ENCODE results near the gene CETN1. TPM values are rescaled to one million over a fixed set of nuclear protein-coding genes. Genes with fewer than 3 reads are reported as not detected.

CETN1 gene
- polyA plus RNA-seq (ENCODE audit: low read depth in 6 of 6) = not detected

DNA sequence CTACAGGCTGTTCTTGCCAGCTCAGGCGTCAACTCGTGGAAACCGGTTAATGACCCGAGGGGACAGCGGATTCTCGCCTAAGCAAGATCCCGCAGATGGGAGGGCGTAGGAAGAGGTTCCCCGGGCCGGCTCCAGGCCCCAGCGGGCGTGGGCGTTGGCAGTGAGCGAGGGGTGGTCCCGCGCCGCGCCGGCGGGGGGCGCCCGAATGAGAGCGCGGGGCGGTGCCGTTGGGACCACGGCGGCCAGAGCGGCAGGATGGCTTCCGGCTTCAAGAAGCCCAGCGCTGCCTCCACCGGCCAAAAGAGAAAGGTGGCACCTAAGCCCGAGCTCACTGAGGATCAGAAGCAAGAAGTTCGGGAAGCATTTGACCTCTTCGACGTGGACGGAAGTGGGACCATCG lies at the start of gene CETN1:
Gene CETN1, plus strand, starts transcription at position 227 of the 400 bp plus-strand sequence. Its CDS starts 29 bp downstream, at position 256.
- DNase-seq (no peak), ATAC-seq (ENCODE audit: low read depth in 2 of 2) (no peak)
- Mint-ChIP-seq H3K4me3 (no peak within 1 kb of the TSS), H3K4me1 (no peaks in the 10 kb centered on the region), H3K27me3 (peaks cover 0 to 25% (median 13%) of the 10 kb centered on the region in 3 donors), H3K9me3 (peaks cover 0 to 10% (median 1%) of the 10 kb centered on the region in 7 donors), H3K36me3 (no peaks in the 10 kb centered on the region), H3K27ac (no peak within 1 kb of the TSS)

- H3K27me3 Mint-ChIP-seq = peaks cover 6 to 13% (median 7%) of the 10 kb centered on the region in 3 donors
- H3K4me3 Mint-ChIP-seq = no peak overlapping the region
- no peak overlapping the region for H3K27ac Mint-ChIP-seq
- H3K36me3 Mint-ChIP-seq = no peaks in the 10 kb centered on the region
- no peak for ATAC-seq (ENCODE audit: low read depth in 2 of 2)
- no peak for DNase-seq
- H3K9me3 Mint-ChIP-seq = peaks cover 0 to 4% (median 2%) of the 10 kb centered on the region in 7 donors
- no peaks in the 10 kb centered on the region for H3K4me1 Mint-ChIP-seq
Measured at GRCh38 chr18:532018-532417, 48.2 kb upstream of the CETN1 start.

- Mint-ChIP-seq H3K36me3 (no peaks in the 10 kb centered on the region), H3K27me3 (peaks cover 6 to 12% (median 7%) of the 10 kb centered on the region in 3 donors), H3K4me1 (no peaks in the 10 kb centered on the region), H3K27ac (no peak overlapping the region), H3K4me3 (no peak overlapping the region), H3K9me3 (peaks cover 0 to 4% (median 2%) of the 10 kb centered on the region in 7 donors)
- ATAC-seq (ENCODE audit: low read depth in 2 of 2) (no peak), DNase-seq (no peak)
Measured at GRCh38 chr18:532632-533031, 47.5 kb upstream of the CETN1 start.

DNA sequence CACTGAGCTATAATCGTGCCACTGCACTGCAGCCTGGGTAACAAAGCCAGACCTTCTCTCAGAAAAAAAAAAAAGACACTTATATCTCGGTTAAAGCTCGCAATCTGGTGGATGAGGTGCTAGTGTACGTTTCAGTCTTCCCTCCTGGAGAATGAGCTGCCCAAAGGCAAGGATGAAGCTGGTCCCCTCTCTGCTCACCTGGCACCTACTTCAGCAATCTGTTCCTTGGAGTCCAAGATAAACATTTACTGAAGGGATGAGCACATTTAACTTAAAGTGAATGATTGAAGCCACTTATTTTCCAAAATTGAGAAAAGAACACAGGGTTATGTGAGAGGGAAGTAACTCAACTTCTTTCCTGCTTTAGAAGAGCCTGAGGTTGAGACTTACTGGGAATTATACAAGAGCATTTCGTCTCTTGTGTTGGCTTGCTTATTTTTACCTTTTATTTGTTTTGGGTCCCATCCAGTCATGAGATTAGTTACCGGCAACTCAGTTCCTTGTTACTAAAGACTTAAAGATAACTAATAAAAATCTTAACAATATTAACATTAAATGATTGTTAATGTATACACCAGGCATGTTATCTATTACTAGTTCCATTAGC lies 46.1 kb upstream of the CETN1 start:
- no peak for DNase-seq
- Mint-ChIP-seq H3K4me3 (no peak overlapping the region), H3K36me3 (no peaks in the 10 kb centered on the region)

DNA sequence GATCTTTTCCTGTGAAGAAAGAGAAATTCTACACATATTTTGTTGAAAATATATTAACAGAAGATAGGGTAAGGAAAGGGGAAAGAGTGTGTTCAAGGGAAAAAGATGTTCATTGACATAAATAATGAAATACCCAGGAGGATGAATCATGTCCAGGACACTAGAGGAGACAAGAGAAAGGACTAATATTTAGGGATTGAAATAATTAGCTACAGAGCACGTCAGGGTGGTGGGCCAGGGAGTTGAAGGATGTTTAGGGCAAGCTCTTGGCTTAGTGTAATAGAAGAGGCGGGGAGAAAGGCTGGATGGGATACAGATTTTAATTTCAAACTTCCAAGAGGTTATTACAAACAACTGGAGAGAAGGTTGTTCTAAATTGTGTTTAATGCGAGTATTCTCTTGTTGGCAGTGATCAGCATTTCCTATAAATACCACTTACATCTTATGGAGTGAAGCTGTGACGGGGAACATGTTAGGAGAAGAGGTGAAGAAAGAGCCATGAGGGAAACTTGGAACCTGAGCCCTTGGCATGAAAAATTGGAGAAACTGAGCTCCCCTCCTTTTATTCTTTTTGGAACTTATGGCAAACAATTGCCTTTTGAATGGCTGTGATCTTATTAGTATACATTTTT lies 36.6 kb upstream of the CETN1 start:
- no peaks in the 10 kb centered on the region for H3K27me3 Mint-ChIP-seq
- DNase-seq = no peak
- peak overlapping the region in 1 of 8 donors; percentile 1 for H3K4me3 Mint-ChIP-seq
- H3K27ac Mint-ChIP-seq = no peak overlapping the region
- H3K9me3 Mint-ChIP-seq = peaks cover 0 to 7% (median 0%) of the 10 kb centered on the region in 7 donors
- no peak for ATAC-seq (ENCODE audit: low read depth in 2 of 2)
- H3K36me3 Mint-ChIP-seq = no peaks in the 10 kb centered on the region
- H3K4me1 Mint-ChIP-seq = no peaks in the 10 kb centered on the region

More for the DNA sequence above, 46.1 kb upstream of the CETN1 start:
- Mint-ChIP-seq H3K27me3 (peaks cover 5 to 7% (median 6%) of the 10 kb centered on the region in 3 donors), H3K9me3 (peaks cover 0 to 4% (median 2%) of the 10 kb centered on the region in 7 donors), H3K27ac (no peak overlapping the region), H3K4me1 (no peaks in the 10 kb centered on the region)
- ATAC-seq (ENCODE audit: low read depth in 2 of 2) = no peak

DNA sequence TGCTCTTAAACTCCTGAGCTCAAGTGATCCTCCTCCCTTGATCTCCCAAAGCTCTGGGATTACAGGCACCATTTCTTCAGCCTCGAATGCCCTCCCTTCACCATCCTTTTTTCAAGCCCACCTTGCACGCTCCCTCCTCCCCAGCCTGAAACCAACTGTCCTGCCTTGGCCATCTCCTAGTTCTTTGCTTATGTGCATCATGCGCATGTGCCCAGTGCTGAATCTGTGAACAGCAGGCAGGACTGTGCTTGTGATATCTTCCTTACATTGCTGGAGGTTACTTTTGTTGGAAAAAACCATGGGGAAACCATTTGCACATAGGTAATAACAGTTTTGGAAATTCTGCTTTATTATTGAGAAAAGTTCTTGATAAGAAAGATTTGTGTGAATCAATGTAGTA lies 30.2 kb upstream of the CETN1 start:
- no peaks in the 10 kb centered on the region for H3K36me3 Mint-ChIP-seq
- H3K27me3 Mint-ChIP-seq = peaks cover 0 to 4% (median 0%) of the 10 kb centered on the region in 3 donors
- no peaks in the 10 kb centered on the region for H3K4me1 Mint-ChIP-seq
- H3K27ac Mint-ChIP-seq = no peak overlapping the region
- ATAC-seq (ENCODE audit: low read depth in 2 of 2) = no peak
- peaks cover 0 to 11% (median 0%) of the 10 kb centered on the region in 7 donors for H3K9me3 Mint-ChIP-seq
- no peak for DNase-seq
- H3K4me3 Mint-ChIP-seq = peak overlapping the region in 1 of 8 donors; percentile 64

- no peak for ATAC-seq (ENCODE audit: low read depth in 2 of 2)
- Mint-ChIP-seq H3K9me3 (peaks cover 0 to 11% (median 0%) of the 10 kb centered on the region in 7 donors), H3K27me3 (peaks cover 0 to 5% (median 4%) of the 10 kb centered on the region in 3 donors), H3K4me1 (no peaks in the 10 kb centered on the region), H3K4me3 (no peak overlapping the region), H3K27ac (peak overlapping the region in 1 of 6 donors; percentile 64), H3K36me3 (no peaks in the 10 kb centered on the region)
- no peak for DNase-seq
Measured at GRCh38 chr18:551404-552061, 28.6 kb upstream of the CETN1 start.

GRCh38 chr18:555705-556457 lies 24.3 kb upstream of the CETN1 start:
- no peak for ATAC-seq (ENCODE audit: low read depth in 2 of 2)
- no peak overlapping the region for H3K27ac Mint-ChIP-seq
- H3K27me3 Mint-ChIP-seq = peaks cover 0 to 5% (median 4%) of the 10 kb centered on the region in 3 donors

GRCh38 chr18:564708-565561 lies 15.2 kb upstream of the CETN1 start:
- H3K4me1 Mint-ChIP-seq = no peaks in the 10 kb centered on the region
- DNase-seq (no peak), ATAC-seq (ENCODE audit: low read depth in 2 of 2) (no peak)
- H3K4me3 Mint-ChIP-seq = no peak overlapping the region
- H3K36me3 Mint-ChIP-seq = no peaks in the 10 kb centered on the region
- no peaks in the 10 kb centered on the region for H3K9me3 Mint-ChIP-seq
- peaks cover 0 to 16% (median 6%) of the 10 kb centered on the region in 3 donors for H3K27me3 Mint-ChIP-seq
- no peak overlapping the region for H3K27ac Mint-ChIP-seq

More at GRCh38 chr18:555705-556457, 24.3 kb upstream of the CETN1 start:
- H3K4me3 Mint-ChIP-seq = no peak overlapping the region
- H3K4me1 Mint-ChIP-seq = no peaks in the 10 kb centered on the region
- no peaks in the 10 kb centered on the region for H3K36me3 Mint-ChIP-seq
- H3K9me3 Mint-ChIP-seq = peaks cover 0 to 2% (median 0%) of the 10 kb centered on the region in 7 donors
- DNase-seq = no peak

DNA sequence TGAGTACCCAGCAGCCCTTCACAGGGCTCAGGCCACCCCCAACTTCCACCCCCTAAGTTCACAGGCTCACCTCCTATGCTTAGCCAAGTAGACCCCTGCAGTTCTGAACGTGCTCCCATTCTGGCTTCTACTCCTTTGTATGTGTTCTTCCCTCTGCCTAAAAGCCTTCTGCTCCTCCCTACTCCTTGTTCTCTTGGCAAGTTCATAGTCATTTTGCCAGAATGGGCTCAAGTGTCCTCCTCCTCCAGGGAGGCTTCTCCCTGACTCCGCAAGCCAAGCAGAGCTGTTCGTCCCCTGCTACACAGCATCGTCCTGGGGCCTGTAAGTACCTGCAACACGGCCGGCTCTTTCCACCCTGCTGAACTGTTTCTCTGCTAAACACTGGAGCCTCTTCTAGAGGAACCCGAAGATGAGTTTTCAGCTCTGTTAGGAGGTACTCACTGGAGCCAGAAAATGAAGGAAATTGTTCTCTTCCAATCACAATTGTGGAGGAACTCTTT lies 14.6 kb upstream of the CETN1 start:
- no peak overlapping the region for H3K27ac Mint-ChIP-seq
- DNase-seq = no peak

DNA sequence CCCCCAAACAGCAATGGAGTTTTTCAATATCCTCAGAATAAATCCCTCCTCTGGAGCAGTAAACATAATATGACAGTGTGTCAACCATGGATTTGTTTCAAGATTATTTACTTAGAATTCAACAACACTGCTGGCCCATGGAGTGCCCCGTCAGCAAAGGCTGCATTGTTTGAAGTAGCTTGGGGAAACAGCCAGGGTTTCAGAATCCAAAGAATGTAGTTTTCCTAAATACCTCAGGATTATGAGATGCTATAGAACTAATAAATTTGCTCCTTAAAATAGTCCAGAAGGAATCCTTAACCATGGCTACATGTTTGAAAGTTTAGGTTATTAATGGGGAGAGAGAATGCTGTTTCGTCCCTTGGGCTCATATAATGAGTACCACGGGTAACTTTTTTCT lies 13.1 kb upstream of the CETN1 start:
- Mint-ChIP-seq H3K9me3 (no peaks in the 10 kb centered on the region), H3K27me3 (peaks cover 0 to 16% (median 6%) of the 10 kb centered on the region in 3 donors), H3K27ac (no peak overlapping the region), H3K4me3 (no peak overlapping the region), H3K4me1 (no peaks in the 10 kb centered on the region), H3K36me3 (no peaks in the 10 kb centered on the region)
- ATAC-seq (ENCODE audit: low read depth in 2 of 2) (no peak), DNase-seq (no peak)

More for the DNA sequence above, 14.6 kb upstream of the CETN1 start:
- Mint-ChIP-seq H3K9me3 (no peaks in the 10 kb centered on the region), H3K27me3 (peaks cover 0 to 16% (median 6%) of the 10 kb centered on the region in 3 donors), H3K4me3 (no peak overlapping the region), H3K36me3 (no peaks in the 10 kb centered on the region), H3K4me1 (no peaks in the 10 kb centered on the region)
- ATAC-seq (ENCODE audit: low read depth in 2 of 2) = no peak

DNA sequence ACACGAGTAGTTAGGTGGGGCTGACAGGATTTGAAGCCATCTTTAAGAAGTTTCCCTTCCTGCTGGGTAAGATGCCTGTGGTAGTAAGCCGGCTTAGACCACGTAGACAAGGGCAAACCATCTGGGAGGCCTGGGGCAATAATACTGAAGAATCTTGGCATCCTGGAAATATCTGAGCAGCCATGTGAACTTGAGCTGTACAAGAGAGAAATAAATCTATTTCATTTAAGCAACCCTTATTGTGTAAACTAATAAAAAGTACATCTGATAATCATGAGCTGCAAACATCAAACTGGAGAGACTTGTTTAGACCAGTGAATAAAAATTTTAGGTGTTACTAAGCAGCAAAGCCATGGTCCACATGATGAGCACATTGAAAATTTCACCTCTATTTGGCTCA lies 11.4 kb upstream of the CETN1 start:
- ATAC-seq (ENCODE audit: low read depth in 2 of 2) (no peak), DNase-seq (no peak)
- no peaks in the 10 kb centered on the region for H3K4me1 Mint-ChIP-seq
- peaks cover 0 to 16% (median 6%) of the 10 kb centered on the region in 3 donors for H3K27me3 Mint-ChIP-seq
- no peak overlapping the region for H3K4me3 Mint-ChIP-seq
- H3K9me3 Mint-ChIP-seq = no peaks in the 10 kb centered on the region
- H3K36me3 Mint-ChIP-seq = no peaks in the 10 kb centered on the region
- H3K27ac Mint-ChIP-seq = no peak overlapping the region
